Lower leg skin (tissue), 4 donors: ENCODE measurements around the gene MT1X. TPM values are rescaled to one million over a fixed set of nuclear protein-coding genes. Genes with fewer than 3 reads are reported as not detected.

ENCODE experiments used
- DNase-seq, 2 donors: peaks; one replicate each; pipeline ENCODE4 v3.0.0-alpha.2; 2019; ENCODE audit warnings: low spot score in 2 of 2
- H3K4me3 ChIP-seq: fragments of 200-600 bp; sonication (generic); 2 replicates; pipeline ENCODE4 v1.5.1; 2017; ENCODE audit warnings: mild to moderate bottlenecking, low read depth; ENCODE audit not compliant: poor library complexity, severe bottlenecking
- CTCF ChIP-seq, 3 donors: fragments of 450-650 bp; IDR thresholded peaks; one replicate each; pipeline ENCODE4 v1.5.1; 2016; ENCODE audit warnings: antibody characterized with exemption in 3 of 3, mild to moderate bottlenecking in 3 of 3, moderate library complexity in 2 of 3
- POLR2A ChIP-seq, 2 donors: fragments of 450-650 bp; IDR thresholded peaks; one replicate each; pipeline ENCODE4 v1.6.1; 2016 to 2017; ENCODE audit warnings: antibody characterized with exemption in 2 of 2, mild to moderate bottlenecking in 1 of 2, moderate library complexity in 1 of 2
- WGBS, 2 donors: methylation state at CpG; one replicate each; pipeline ENCODE4 v1.1.5; 2018; 5-methylcytosine and 5-hydroxymethylcytosine counted together
- intact Hi-C: fragments of 100-400 bp; cut with DNase I; formaldehyde crosslinking; loops from one replicate; pipeline ENCODE4 v1.15.0; 2023; ENCODE audit warnings: low total_unique reads
- total RNA-seq, 4 donors: library from RNA; depleted of rRNA; stranded (reverse); fragments of >200 nt; gene quantifications; one replicate each; pipeline ENCODE4 v1.1.0, GENCODE V29; 2016

Gene MT1X
- total RNA-seq, 4 donors from 2014 or later: 1,041 to 3,584 (median 2,610) TPM

GRCh38 chr16:56726926-56727325 lies 44.7 kb downstream of the MT1X start:
- TF ChIP-seq CTCF (IDR thresholded peaks at IDR 0.05): no peak
- TF ChIP-seq POLR2A (IDR thresholded peaks at IDR 0.05): no peak
- intact Hi-C loops: no loop called here
- 92 to 96% methylated on average over 6 of the region's 6 CpGs for WGBS, 2 donors
- no peak for DNase-seq
- H3K4me3 ChIP-seq: no peak overlapping the region

- 100% methylated on average over 1 of the region's 1 CpG for WGBS, 2 donors
- TF ChIP-seq POLR2A (IDR thresholded peaks at IDR 0.05) (no peak), CTCF (IDR thresholded peaks at IDR 0.05) (no peak)
- intact Hi-C loops: no loop called here
- no peak overlapping the region for H3K4me3 ChIP-seq
- no peak for DNase-seq
Observed at GRCh38 chr16:56728027-56728426, 45.8 kb downstream of the MT1X start.

- TF ChIP-seq CTCF (IDR thresholded peaks at IDR 0.05): no peak
- no peak for DNase-seq
- 34 to 38% methylated on average over 8 of the region's 8 CpGs for WGBS, 2 donors
Observed at GRCh38 chr16:56728980-56729734, 46.9 kb downstream of the MT1X start.

GRCh38 chr16:56729735-56730662 lies 47.7 kb downstream of the MT1X start, which contains the start of gene NUP93:
NUP93 (plus strand) TSS chr16:56730129; CDS start chr16:56748248, 18,119 bp downstream.
- intact Hi-C loops: no loop called here
- TF ChIP-seq CTCF (IDR thresholded peaks at IDR 0.05) (no peak), POLR2A (IDR thresholded peaks at IDR 0.05) (no peak)
- WGBS, 2 donors: 0% methylated on average over 33 to 37 of the region's 70 CpGs
- peak within 1 kb of the TSS; percentile 86 for H3K4me3 ChIP-seq
- peak; percentile 88 to 98 for DNase-seq

More at GRCh38 chr16:56728980-56729734, 46.9 kb downstream of the MT1X start:
- H3K4me3 ChIP-seq: peak overlapping the region; percentile 41
- intact Hi-C loops: no loop called here

GRCh38 chr16:56732366-56732765 lies 50.1 kb downstream of the MT1X start:
- no peak overlapping the region for H3K4me3 ChIP-seq
- TF ChIP-seq CTCF (IDR thresholded peaks at IDR 0.05): no peak
- no peak for TF ChIP-seq POLR2A (IDR thresholded peaks at IDR 0.05)
- intact Hi-C loops: no loop called here
- DNase-seq: no peak
- WGBS, 2 donors: 64 to 78% methylated on average over 2 of the region's 2 CpGs
